GM21447 (cell line): Measurements from ENCODE around the gene RASGRF1.

ENCODE experiments used
- ATAC-seq: cut with Tn5 transposase; IDR thresholded peaks from one replicate; pipeline ENCODE4 v1.9.1; 2021; ENCODE audit not compliant: unreplicated experiment

RASGRF1 gene

DNA sequence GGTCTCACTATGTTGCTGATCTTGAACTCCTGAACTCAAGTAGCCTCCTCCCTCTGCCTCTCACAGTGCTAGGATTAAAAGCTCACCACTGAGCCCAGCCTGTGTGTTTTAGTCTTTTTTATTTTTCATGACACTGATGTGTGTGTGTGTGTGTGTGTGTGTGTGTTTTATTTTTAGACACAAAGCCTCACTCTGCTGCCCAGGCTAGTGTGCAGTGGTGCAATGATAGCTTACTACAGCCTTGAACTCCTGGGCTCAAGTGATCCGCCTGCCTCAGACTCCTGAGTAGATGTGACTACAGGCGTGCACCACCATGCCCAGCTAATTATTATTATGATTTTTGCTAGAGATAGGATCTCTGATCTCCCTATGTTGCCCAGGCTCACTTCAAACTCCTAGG is 122.5 kb downstream of the RASGRF1 start:
- ATAC-seq, result no peak

- ATAC-seq, result no peak
These were observed 130.3 kb downstream of the RASGRF1 start for GRCh38 chr15:78960308-78960707.

DNA sequence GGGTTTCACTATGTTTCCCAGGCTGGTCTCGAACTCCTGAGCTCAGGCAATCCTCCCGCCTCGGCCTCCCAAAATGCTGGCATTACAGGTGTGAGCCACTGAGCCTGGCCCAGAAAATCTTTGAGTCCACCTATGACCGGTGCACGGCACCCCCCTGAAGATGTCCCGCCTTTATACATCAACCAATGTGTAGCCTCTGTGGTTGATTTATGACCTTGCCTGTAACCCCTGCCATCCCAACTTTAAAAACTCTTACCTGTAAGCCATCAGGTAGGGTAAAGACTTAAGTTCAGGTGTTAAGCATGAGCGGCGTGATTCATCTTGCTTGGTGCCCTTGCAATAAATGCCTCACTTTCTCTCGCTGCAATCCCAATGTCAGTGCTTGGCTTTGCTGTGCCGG is 131.2 kb downstream of the RASGRF1 start:
- ATAC-seq, result no peak

GRCh38 chr15:78957416-78958093 is 133.0 kb downstream of the RASGRF1 start:
- ATAC-seq, result no peak

- ATAC-seq, result no peak
These were observed 133.6 kb downstream of the RASGRF1 start for GRCh38 chr15:78956937-78957336.

- ATAC-seq, result no peak
These were observed 135.2 kb downstream of the RASGRF1 start for GRCh38 chr15:78955355-78955754.

DNA sequence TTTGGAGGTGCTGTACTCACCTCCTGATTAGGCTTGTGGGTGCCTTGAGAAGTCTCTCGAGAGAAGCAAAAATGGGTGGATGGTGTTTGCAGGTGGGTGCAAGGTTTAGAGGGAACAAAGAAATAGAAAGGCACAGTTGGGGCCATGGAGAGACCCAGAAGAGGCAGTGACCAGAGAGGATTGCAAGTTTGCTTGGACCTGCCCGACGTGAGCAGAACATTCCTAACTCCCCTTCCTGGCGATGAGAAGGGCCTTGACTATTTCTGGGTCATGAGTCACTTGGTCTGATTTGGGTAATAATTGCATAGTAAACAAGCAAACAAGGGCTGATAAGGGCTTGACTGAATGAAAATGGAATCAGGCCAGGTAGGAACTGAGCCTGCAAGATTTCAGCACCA is 138.7 kb downstream of the RASGRF1 start:
- ATAC-seq, result no peak

- no peak for ATAC-seq
These were observed 139.4 kb downstream of the RASGRF1 start for GRCh38 chr15:78950902-78951840.

GRCh38 chr15:78950343-78950742 is 140.2 kb downstream of the RASGRF1 start:
- no peak for ATAC-seq

DNA sequence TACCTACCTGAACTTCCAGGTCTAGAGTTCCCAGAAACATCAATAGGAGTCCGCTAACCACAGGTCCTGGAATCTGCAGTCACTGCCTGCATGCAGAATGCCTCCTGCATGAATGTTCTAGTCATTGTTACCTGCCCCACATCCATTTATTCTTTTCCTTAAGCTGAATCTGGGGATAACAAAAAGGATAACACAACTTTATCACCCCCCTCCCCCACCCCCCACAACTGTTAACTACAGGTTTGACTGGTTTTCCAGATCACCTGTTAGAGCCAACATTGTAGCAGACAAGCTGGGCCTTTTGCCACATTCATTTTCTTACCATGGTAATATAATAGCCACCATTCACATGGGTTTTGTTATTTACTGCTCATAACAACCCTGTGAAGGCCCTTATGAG is 141.1 kb downstream of the RASGRF1 start:
- ATAC-seq, result no peak

- no peak for ATAC-seq
These were observed 143.1 kb downstream of the RASGRF1 start for GRCh38 chr15:78947506-78947905.

DNA sequence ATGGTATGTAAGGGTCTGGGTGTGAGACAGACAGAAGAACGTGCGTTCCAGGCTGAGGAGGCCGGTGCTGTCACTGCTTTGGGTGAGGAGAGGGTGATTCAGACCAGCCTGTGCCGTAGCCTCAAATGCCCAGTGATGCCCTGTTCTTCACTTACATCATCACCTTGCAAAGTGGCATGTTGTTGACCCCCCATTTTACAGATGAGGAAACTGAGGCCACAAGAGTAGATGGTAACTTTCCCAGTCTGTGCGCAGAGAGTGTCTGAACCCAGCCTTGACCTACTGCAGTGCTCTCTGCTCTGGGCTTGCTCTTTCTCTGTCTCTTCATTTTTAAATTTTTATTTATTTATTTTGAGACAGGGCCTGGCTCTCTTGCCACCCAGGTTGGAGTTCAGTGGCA is 144.1 kb downstream of the RASGRF1 start:
- ATAC-seq, result no peak

DNA sequence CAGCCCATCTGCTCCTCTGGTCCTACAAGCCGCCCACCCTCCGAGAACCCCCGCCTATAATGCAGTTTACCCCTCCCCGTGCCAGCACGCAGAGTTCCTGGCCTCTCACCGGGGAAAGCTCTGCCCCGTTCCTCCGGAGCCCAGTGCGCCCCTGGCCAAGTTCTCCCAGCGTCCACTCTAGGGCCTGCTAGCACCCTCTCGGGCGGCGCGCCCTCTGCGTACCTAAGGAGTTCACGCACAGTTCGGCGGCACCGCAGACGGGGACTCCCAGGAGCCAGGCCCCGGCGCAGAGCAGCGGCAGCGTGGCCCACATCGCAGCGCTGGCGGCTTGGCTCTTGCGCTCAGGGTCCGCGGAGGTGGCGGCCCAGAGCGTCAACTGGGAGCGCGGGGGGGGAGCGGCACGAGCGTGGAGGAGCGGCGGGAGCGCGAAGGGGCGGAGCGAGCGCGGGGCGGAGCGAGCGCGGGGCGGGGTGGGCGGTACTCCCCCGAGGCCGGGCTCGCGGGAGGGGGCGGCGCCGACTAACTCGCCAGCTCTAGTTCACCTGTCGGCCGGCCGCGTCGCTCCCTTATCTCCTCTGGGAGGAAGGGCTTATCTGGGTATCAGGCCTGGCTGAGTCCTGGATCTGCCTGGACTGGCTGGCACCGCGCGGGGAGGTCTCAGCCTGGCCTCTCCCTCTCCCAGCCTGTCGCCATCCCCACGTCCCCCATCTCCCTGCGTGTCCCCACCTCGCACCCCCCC is 145.7 kb downstream of the RASGRF1 start, which contains the start of gene CTSH:
Gene CTSH, minus strand, starts transcription at position 378 of the 739 bp plus-strand sequence. Its CDS starts 65 bp downstream, at position 313.
- ATAC-seq, result peak; percentile 52

DNA sequence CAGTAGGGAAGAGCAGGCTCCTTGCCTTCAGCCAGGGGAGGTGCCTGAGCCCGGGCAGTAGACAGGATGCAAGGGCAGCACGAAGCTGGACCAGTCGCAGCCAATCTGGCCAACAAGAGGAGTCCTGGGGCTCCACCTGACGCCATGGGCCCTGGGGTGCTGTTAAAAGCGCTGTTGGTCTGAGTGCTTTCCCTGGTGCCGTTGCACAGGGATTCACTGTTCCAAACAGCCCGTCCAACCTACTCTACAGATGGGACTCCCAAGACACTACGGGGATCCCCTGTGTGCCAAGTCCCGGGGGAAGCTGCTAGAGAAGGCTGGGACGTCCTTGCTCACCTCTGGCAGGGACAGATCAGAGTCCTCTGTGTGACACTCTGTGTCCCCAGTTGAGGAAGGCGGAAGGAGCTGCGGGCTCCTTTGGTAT is 146.4 kb downstream of the RASGRF1 start:
- ATAC-seq, result peak; percentile 34

DNA sequence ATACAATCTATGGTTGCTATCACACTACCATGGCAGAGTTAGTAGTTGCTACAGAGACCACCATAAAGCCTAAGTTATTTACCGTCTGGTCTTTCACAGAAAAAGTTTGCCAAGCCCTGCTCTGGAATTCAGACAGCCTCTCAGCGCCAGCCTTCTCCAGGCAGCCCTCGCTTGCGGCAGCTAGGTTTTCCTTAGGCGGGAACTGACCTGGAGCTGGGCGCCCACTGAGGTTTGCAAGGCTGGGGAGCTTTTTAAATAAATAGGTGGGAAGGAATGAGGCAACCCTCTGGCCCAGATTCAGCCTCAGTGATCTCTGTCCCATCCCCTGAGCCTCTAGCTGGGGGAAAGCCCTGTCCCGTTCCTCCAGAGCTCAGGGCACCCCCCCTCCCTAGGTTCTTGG is 146.9 kb downstream of the RASGRF1 start:
- no peak for ATAC-seq

- no peak for ATAC-seq
These were observed 147.8 kb downstream of the RASGRF1 start for GRCh38 chr15:78942741-78943140.

GRCh38 chr15:78938658-78939488 is 151.7 kb downstream of the RASGRF1 start:
- peak; percentile 57 for ATAC-seq

DNA sequence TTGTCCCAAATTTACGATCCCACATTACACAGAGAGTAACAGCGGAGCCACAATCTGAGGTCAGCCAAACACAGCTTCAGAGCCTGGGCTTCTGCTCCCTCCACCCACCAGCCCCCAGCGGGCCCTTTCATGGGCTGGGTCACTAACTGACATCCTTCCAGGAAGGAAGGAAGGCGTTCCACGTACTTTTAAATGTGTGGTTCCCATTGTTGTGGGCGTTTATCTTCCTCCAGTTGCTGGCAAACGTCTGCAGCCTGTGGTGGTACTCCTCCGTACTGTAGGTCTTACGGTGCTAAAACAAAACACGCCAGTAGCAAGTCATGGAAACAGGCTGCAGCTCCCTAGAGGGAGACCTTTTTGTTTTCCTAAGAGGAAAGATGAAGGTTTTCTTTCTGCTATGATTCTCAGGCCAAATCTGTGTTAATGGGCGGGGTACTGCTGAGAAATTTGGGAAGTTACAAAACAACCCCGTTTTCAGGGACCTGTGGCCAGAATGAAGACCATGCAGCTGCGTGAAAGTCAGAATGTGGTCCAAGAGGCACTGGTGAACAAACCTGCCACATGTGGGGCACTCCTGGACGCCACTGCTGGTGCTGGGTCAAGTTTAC is 153.3 kb downstream of the RASGRF1 start:
- ATAC-seq, result no peak

GRCh38 chr15:78934655-78935023 is 155.9 kb downstream of the RASGRF1 start:
- no peak for ATAC-seq
